AG04449 (cell line): ENCODE results near the gene CTSD.

ENCODE experiments used
- CTCF ChIA-PET: fragments of 350-600 bp; formaldehyde crosslinking; extraction: SDS; loops from one replicate; lab custom pipeline; 2021; ENCODE audit warnings: antibody characterized with exemption; lab: Yijun Ruan, JAX
- POLR2A ChIA-PET: fragments of 400-600, 350-600 bp; formaldehyde crosslinking; extraction: SDS; loops from one replicate; lab custom pipeline; 2020; ENCODE audit warnings: antibody characterized with exemption, inconsistent platforms; lab: Yijun Ruan, JAX
- DNase-seq: peaks from one replicate; pipeline ENCODE4 v3.0.0-alpha.2; 2010; ENCODE audit warnings: low read depth, low spot score
- H3K4me3 ChIP-seq: 2 replicates; pipeline ENCODE4 v1.5.1; 2011; ENCODE audit warnings: low read depth, mild to moderate bottlenecking, control low read depth, low read length
- CTCF ChIP-seq: IDR thresholded peaks from one replicate; pipeline ENCODE4 v1.5.1; 2011; ENCODE audit warnings: mild to moderate bottlenecking, moderate library complexity, low read length, control low read depth, inconsistent platforms; ENCODE audit not compliant: insufficient read depth; ENCODE audit errors: missing control alignments

Gene CTSD

GRCh38 chr11:1758611-1759150 lies 5.0 kb downstream of the CTSD start:
- CTCF ChIA-PET, result interaction anchor here (1.7 kb wide), 1 partner anchor 9 kb away, joined by 4 read pairs; the partner anchor contains the start of gene IFITM10
- no peak for TF ChIP-seq CTCF
- POLR2A ChIA-PET, result no interaction called here
- no peak overlapping the region for H3K4me3 ChIP-seq
- no peak for DNase-seq

GRCh38 chr11:1757861-1758610 lies 5.7 kb downstream of the CTSD start:
- no peak for TF ChIP-seq CTCF
- DNase-seq, result no peak
- CTCF ChIA-PET, result interaction anchor here (1.6 kb wide), 1 partner anchor 105 kb away, joined by 5 read pairs; no protein-coding TSS in a partner anchor
- no peak overlapping the region for H3K4me3 ChIP-seq
- POLR2A ChIA-PET, result no interaction called here

GRCh38 chr11:1756791-1757771 lies 6.6 kb downstream of the CTSD start:
- ChIA-PET CTCF (interaction anchor here (1.6 to 2.1 kb wide), 2 partner anchors 64 to 104 kb away, joined by 5 to 7 read pairs; no protein-coding TSS in a partner anchor), POLR2A (no interaction called here)
- H3K4me3 ChIP-seq, result no peak overlapping the region
- TF ChIP-seq CTCF, result no peak
- DNase-seq, result no peak

- CTCF ChIA-PET, result interaction anchor here (2.1 kb wide), 1 partner anchor 62 kb away, joined by 7 read pairs; no protein-coding TSS in a partner anchor
- H3K4me3 ChIP-seq, result no peak overlapping the region
- no peak for DNase-seq
- no peak for TF ChIP-seq CTCF
- POLR2A ChIA-PET, result no interaction called here
These were observed 7.8 kb downstream of the CTSD start for GRCh38 chr11:1755692-1756561.

- ChIA-PET POLR2A (no interaction called here), CTCF (interaction anchor here (2.1 kb wide), 1 partner anchor 62 kb away, joined by 7 read pairs; no protein-coding TSS in a partner anchor)
- no peak overlapping the region for H3K4me3 ChIP-seq
- DNase-seq, result no peak
- TF ChIP-seq CTCF, result no peak
These were observed 8.4 kb downstream of the CTSD start for GRCh38 chr11:1755344-1755691.
